Upper lobe of left lung (tissue), 6 donors: Measurements from ENCODE around the gene GUCY1A1. TPM values are rescaled to one million over a fixed set of nuclear protein-coding genes. Genes with fewer than 3 reads are reported as not detected.

Source experiments
- ATAC-seq, 2 donors: fragments of 200-7000 bp; cut with Tn5 transposase; one replicate each; pipeline ENCODE4 v1.9.1; 2022; ENCODE audit warnings: mild to moderate bottlenecking in 2 of 2, moderate library complexity in 2 of 2; ENCODE audit not compliant: low FRiP score in 2 of 2
- DNase-seq, 2 donors: peaks; one replicate each; pipeline ENCODE4 v3.0.0-alpha.2; 2019 to 2020
- H3K27ac ChIP-seq, 4 donors: fragments of 200-600 bp; sonication (generic); one replicate each; pipeline ENCODE4 v1.5.1; 2016 to 2019
- H3K27me3 ChIP-seq, 4 donors: fragments of 200-600 bp; sonication (generic); one replicate each; pipeline ENCODE4 v1.5.1; 2017 to 2019
- H3K36me3 ChIP-seq, 4 donors: fragments of 200-600 bp; sonication (generic); one replicate each; pipeline ENCODE4 v1.5.1; 2016 to 2019
- H3K4me1 ChIP-seq, 4 donors: fragments of 200-600 bp; sonication (generic); one replicate each; pipeline ENCODE4 v1.5.1; 2018 to 2019
- H3K4me3 ChIP-seq, 4 donors: fragments of 200-600 bp; sonication (generic); one replicate each; pipeline ENCODE4 v1.5.1; 2017 to 2019; ENCODE audit warnings: mild to moderate bottlenecking in 2 of 4, moderate library complexity in 1 of 4
- H3K9me3 ChIP-seq, 4 donors: fragments of 200-600 bp; sonication (generic); one replicate each; pipeline ENCODE4 v1.5.1; 2018 to 2019
- EP300 ChIP-seq, 4 donors: sonication (generic); formaldehyde crosslinking; IDR thresholded peaks; one replicate each; pipeline ENCODE4 v1.5.1; 2017; ENCODE audit warnings: antibody characterized with exemption in 4 of 4, control low read depth in 2 of 4
- POLR2A ChIP-seq, 4 donors: fragments of 450-650 bp; IDR thresholded peaks; one replicate each; pipeline ENCODE4 v1.5.1; 2016 to 2017; ENCODE audit warnings: antibody characterized with exemption in 4 of 4, mild to moderate bottlenecking in 2 of 4
- POLR2AphosphoS5 ChIP-seq, 2 donors: sonication (generic); formaldehyde crosslinking; IDR thresholded peaks; one replicate each; pipeline ENCODE4 v1.5.1; 2017; ENCODE audit warnings: antibody characterized with exemption in 2 of 2
- WGBS, 2 donors: methylation state at CpG; one replicate each; pipeline ENCODE4 v1.1.5; 2017 to 2018; 5-methylcytosine and 5-hydroxymethylcytosine counted together
- total RNA-seq, 6 donors: library from RNA; depleted of rRNA in 4 of 6; stranded (reverse); fragments of >200 nt in 4 of 6; gene quantifications; one replicate each; pipeline versions ENCODE4 v1.1.0 to v1.2.1, GENCODE V29; 2016 to 2021
- TF ChIP-seq, protein P1 (sequence below), 6 experiments: fragments of 450-650 bp in 4 of 6; fragments of 200-600 bp in 2 of 6; sonication (generic) in 2 of 6; IDR thresholded peaks; one replicate each; pipeline ENCODE4 v1.5.1; 2016 to 2019; ENCODE audit warnings: antibody characterized with exemption in 6 of 6
- donor health status: DM: no; HTN: no; CAD: no; lungs with moderate emphysema.
- donor health status: DM: no; HTN: yes; CAD: no; lungs with severe emphysema.

GUCY1A1 gene
- total RNA-seq, 6 donors from 2014 or later: 19.0 to 67.1 (median 44.2) TPM

DNA sequence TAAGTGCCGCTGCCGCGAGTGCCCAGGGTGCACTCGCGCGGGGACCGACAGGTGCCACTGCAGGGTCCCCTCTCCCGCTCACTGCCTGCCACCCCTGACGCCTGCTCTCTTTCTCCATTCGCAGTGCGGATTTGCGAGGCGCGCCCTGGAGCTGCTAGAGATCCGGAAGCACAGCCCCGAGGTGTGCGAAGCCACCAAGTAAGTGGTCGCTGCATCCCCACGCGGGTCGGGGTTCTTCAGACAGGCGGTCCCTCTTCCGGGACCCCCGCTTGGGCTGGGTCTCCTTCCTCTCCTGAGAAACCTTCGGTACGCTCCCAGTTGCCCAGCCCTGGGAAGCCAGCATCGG is 547 bp downstream of the GUCY1A1 start:
- DNase-seq (peak; percentile 76 to 87), ATAC-seq (peak; percentile 75 to 91)
- WGBS, 2 donors: 0% methylated on average over 6 to 11 of the region's 27 CpGs
- no peak for TF ChIP-seq EP300 (IDR thresholded peaks at IDR 0.05)
- TF ChIP-seq, protein P1, sequence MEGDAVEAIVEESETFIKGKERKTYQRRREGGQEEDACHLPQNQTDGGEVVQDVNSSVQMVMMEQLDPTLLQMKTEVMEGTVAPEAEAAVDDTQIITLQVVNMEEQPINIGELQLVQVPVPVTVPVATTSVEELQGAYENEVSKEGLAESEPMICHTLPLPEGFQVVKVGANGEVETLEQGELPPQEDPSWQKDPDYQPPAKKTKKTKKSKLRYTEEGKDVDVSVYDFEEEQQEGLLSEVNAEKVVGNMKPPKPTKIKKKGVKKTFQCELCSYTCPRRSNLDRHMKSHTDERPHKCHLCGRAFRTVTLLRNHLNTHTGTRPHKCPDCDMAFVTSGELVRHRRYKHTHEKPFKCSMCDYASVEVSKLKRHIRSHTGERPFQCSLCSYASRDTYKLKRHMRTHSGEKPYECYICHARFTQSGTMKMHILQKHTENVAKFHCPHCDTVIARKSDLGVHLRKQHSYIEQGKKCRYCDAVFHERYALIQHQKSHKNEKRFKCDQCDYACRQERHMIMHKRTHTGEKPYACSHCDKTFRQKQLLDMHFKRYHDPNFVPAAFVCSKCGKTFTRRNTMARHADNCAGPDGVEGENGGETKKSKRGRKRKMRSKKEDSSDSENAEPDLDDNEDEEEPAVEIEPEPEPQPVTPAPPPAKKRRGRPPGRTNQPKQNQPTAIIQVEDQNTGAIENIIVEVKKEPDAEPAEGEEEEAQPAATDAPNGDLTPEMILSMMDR (IDR thresholded peaks at IDR 0.05): peak in 1 of 6 experiments; percentile 13
- peak in 1 of 2 donors; percentile 14 for TF ChIP-seq POLR2AphosphoS5 (IDR thresholded peaks at IDR 0.05)
- TF ChIP-seq POLR2A (IDR thresholded peaks at IDR 0.05): peak in 1 of 4 donors; percentile 62
- Histone ChIP-seq H3K4me3 (peak overlapping the region; percentile 23 to 74 (median 66)), H3K27me3 (no peaks in the 10 kb centered on the region), H3K4me1 (peaks cover 0 to 19% (median 5%) of the 10 kb centered on the region in 4 donors), H3K27ac (peak overlapping the region; percentile 85 to 91 (median 87)), H3K9me3 (no peaks in the 10 kb centered on the region), H3K36me3 (no peaks in the 10 kb centered on the region)

DNA sequence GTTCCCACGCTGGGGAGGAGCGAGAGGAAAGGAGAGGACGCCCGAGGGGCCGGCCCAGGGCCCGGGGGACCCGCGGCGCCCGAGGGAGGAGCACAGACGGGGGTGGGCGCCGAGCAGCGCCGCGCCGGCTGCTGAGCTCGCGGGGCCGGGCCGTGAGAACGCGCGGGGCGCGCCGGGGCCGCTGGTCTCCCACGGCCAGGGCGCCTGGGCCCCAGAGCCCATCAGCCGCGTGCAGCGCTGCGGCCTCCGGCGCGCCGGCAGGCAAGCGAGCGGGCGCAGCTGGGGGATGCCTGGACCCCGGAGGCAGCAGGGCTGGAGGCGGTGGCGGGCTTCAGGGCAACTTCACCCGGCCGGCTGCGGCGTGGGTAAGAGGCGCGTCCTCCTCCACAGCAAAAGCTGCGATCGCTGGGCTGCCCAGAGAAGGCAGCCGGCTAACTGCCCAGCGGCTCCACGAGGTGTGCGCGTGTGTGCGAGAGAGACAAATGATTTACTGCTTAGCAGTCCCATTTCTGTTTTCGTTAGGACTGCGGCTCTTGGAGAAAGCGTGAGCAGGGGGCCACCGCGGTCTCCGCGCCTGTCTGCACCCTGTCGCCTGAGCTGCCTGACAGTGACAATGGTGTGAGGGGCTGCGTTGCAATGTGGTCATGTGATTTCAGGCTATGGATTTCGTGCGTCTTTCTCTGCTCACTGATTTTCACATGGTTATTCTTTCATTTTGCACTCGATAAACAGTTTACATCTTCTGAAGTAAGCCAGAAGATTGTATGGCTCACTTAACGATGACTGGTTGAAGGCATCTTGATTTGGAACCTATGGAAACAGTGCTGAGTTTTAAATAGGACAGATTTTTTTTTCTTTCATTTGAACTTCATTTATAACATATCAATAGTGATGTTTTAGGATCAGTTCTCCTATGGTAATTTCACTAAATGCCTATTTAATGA is 1.2 kb downstream of the GUCY1A1 start:
- Histone ChIP-seq H3K9me3 (no peaks in the 10 kb centered on the region), H3K27me3 (no peaks in the 10 kb centered on the region), H3K4me1 (peaks cover 0 to 19% (median 5%) of the 10 kb centered on the region in 4 donors), H3K27ac (peak overlapping the region; percentile 85 to 91 (median 87)), H3K4me3 (peak overlapping the region; percentile 39 to 74 (median 66)), H3K36me3 (no peaks in the 10 kb centered on the region)
- WGBS, 2 donors: 0% methylated on average over 10 to 19 of the region's 71 CpGs
- peak in 2 of 4 donors; percentile 13 to 30 for TF ChIP-seq POLR2A (IDR thresholded peaks at IDR 0.05)
- no peak for TF ChIP-seq EP300 (IDR thresholded peaks at IDR 0.05)
- TF ChIP-seq, protein P1 (IDR thresholded peaks at IDR 0.05): no peak
- TF ChIP-seq POLR2AphosphoS5 (IDR thresholded peaks at IDR 0.05): peak; percentile 23 to 58
- peak; percentile 51 to 91 for DNase-seq
- ATAC-seq: peak; percentile 83 to 86

DNA sequence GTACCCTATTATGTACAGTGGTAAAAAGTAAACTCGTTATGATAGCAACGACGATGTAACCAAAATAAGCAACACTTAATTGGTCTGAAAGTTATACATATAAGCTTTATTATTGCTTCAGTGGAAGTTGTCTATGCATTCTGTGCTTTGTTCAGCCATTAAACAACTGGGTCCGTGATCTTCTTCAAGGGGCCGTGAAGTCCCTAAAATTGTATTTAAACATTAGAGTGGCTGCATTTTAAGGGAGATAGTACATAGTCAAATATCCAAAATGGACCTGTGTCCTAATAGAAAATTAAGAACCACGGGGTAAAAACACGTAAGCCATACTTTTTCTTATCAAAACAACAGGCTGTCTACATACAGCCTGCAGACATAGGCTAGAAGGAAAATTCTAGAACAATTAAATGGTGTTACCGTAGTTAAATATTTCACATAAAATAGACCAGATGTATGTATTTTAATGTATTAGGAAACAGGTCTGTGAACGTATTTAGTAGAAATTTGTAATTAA is 2.1 kb downstream of the GUCY1A1 start:
- Histone ChIP-seq H3K36me3 (no peaks in the 10 kb centered on the region), H3K4me1 (peaks cover 0 to 19% (median 8%) of the 10 kb centered on the region in 4 donors), H3K4me3 (peak overlapping the region in 3 of 4 donors; percentile 66 to 74 (median 66)), H3K9me3 (no peaks in the 10 kb centered on the region), H3K27ac (peak overlapping the region; percentile 85 to 91 (median 87)), H3K27me3 (no peaks in the 10 kb centered on the region)
- no peak for DNase-seq
- WGBS, 2 donors: 13 to 27% methylated on average over 9 of the region's 9 CpGs
- ATAC-seq: no peak
- TF ChIP-seq EP300 (IDR thresholded peaks at IDR 0.05) (no peak), POLR2AphosphoS5 (IDR thresholded peaks at IDR 0.05) (no peak), POLR2A (IDR thresholded peaks at IDR 0.05) (no peak)
- TF ChIP-seq, protein P1 (IDR thresholded peaks at IDR 0.05): no peak

DNA sequence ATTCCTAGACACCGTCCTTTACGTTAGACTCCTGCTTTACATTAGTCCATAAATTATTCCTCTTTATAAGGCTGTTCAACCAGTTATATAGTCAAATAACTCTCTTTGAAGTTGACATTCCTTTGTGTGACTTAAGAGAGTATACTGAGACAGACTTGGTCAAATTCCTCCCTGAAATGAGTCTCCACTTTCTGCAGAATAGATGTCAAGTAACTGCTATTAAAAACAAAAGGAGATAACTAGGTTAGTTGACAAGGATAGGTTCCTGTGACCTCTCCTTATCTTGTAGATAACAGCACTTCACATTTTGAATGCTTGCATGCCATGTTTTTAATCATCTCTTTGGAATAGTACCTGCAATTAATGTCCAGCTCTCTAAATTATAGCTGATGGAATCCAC is 5.7 kb downstream of the GUCY1A1 start:
- Histone ChIP-seq H3K36me3 (no peaks in the 10 kb centered on the region), H3K27me3 (no peaks in the 10 kb centered on the region), H3K9me3 (no peaks in the 10 kb centered on the region), H3K4me3 (no peak overlapping the region), H3K4me1 (peaks cover 8 to 40% (median 27%) of the 10 kb centered on the region in 4 donors), H3K27ac (no peak overlapping the region)
- no peak for DNase-seq
- TF ChIP-seq, protein P1 (IDR thresholded peaks at IDR 0.05): no peak
- TF ChIP-seq EP300 (IDR thresholded peaks at IDR 0.05) (no peak), POLR2AphosphoS5 (IDR thresholded peaks at IDR 0.05) (no peak), POLR2A (IDR thresholded peaks at IDR 0.05) (no peak)
- WGBS, 2 donors: 68 to 75% methylated on average over 2 of the region's 2 CpGs
- no peak for ATAC-seq
